GM21526 (cell line): ENCODE measurements around the gene LINS1.

Source experiments
- ATAC-seq: cut with Tn5 transposase; IDR thresholded peaks from one replicate; pipeline ENCODE4 v1.9.1; 2021; ENCODE audit warnings: moderate library complexity; ENCODE audit not compliant: unreplicated experiment, low FRiP score

The LINS1 gene

GRCh38 chr15:100560323-100560722 lies 41.7 kb downstream of the LINS1 start:
- ATAC-seq: no peak

DNA sequence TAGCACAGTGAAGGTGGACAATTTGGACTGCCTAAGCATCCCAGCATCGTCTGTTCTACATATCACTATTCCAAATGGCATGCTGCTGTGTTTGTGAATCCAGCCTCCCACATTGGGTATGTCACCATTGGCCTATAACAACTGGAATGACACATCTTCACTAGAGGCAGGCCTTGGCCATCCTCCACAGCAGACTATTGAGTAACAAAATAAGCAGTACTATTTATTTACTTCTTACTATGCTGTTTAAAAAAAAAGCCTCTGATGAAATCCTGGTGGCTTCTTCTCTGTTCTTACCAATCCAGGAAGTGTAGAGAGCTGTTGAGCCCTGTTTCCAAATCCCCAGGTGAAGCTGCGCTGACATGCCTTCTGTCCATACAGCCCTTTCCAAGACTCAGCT lies 42.7 kb downstream of the LINS1 start:
- ATAC-seq: no peak

DNA sequence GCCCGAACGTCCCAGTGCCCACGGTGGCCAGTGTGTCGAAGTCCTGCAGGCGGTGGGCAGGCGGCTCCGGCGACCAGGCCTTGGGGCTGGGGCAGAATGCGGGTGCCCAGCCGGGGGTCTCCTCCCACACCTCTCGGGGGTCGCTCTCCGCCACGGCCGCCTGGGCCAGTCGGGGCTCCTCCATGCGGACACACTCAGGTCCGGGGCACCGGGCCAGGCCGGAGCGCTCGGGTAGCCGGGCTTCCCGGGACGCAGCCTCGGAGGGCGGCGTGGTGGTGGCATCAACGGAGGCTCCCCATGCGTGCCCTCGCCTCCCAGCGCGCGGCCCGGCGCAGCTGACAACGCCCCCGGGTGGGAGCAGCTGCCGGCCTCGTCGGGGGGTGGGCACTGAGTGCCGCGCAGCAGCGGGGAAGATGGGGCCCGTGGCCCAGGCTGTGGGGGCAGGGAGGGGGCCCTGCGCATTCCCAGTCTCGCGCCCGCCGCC lies 43.2 kb downstream of the LINS1 start:
- no peak for ATAC-seq

DNA sequence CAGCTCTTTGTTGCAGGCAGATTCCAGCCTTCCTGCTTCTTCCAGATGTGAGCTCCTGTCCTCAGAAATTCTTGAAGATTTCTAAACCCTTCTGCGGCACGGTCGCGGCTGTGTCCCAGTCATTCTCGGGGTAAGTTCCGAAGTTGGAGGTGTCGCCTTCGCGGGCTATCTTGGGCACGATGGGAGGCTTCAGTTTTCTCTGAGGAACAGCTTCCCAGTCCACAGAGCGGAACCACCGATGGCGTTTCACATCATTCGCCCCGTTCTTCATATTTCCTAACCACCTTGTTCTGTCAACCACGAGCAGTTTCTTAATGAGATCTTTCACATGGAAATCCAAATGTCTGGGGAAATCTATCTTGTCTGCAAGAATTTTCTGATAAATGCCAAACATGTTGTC lies 48.5 kb downstream of the LINS1 start:
- no peak for ATAC-seq

DNA sequence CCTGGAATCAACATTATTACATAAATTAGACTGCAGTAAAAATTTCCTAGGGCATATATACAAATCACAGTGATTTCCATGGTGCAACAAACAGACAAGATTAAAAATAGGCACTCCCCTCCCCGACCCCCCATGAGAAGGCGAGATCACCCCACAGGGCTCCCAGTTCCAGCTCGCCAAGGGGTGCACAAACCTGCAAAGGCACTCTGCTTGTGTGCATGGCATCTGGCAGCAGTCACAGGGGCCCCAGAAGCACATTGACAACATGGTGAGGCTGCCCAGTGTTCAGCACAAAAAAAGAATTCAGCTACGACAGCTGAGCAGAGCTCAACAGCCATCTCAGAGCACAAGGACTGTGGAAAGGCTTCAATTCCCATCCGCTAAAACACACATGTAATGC lies 54.0 kb downstream of the LINS1 start:
- no peak for ATAC-seq

- ATAC-seq: no peak
These were observed 57.0 kb downstream of the LINS1 start for GRCh38 chr15:100544946-100545345.

DNA sequence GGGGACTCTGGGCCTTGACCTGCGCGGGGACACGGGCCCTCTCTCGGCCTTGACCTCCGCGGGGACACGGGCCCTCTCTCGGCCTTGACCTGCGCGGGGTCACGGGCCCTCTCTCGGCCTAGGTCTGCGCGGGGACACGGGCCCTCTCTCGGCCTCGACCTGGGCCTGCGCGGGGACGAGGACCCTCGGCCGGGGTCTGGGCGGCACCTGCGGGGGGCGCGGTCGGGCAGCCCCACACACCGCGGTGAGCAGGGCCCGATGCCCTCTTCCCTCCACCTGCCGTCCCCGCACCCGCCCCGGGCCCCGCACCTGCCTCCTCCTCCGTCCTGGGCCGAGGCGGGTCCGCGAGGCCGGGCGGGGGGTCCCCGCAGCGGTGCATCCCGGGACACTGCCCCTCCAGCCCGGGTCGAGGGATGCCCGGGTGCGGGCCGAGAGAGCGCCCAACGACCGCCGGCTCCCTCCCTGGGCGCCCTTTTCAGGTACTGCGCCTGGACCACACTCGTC lies 57.6 kb downstream of the LINS1 start:
- no peak for ATAC-seq

GRCh38 chr15:100542290-100542689 lies 59.7 kb downstream of the LINS1 start:
- no peak for ATAC-seq

GRCh38 chr15:100537331-100537730 lies 64.7 kb downstream of the LINS1 start:
- no peak for ATAC-seq

DNA sequence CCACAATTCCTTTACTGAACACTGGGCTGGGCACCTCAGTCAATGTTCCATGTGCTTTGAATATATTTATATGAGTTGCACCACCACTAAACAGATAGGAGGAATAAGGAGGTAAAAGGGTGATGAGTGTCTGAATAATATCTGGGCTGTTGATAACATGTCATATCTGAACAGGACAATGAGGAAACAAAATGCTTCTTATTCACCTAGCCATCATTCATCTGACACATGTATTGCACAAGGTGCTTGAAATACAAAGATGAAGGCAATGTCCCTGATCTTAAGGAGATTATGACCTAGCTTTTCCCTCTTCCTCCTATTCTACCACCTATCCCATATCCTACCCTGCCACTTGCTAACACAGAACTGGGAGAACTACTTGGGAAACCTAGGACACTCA lies 65.3 kb downstream of the LINS1 start:
- no peak for ATAC-seq

- no peak for ATAC-seq
These were observed 68.1 kb downstream of the LINS1 start for GRCh38 chr15:100533886-100534285.

GRCh38 chr15:100531823-100532327 lies 70.1 kb downstream of the LINS1 start:
- no peak for ATAC-seq

DNA sequence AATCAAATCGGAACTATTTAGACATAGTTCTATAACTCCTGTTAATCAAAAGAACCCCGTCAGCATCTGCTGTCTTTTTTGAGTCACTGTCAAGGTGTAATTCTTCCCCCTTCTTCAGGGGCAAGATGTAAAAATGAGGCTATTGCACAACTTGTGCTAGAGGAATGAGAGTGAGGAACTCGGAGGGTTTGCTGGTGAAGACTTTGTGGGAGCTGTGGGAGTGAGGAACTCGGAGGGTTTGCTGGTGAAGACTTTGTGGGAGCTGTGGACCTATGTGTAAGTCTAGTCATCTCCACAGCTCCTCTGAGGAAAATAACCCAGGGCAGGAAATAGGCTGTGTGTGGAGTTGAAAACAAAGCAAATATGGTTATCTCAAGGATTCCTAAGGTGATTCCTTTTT lies 70.8 kb downstream of the LINS1 start:
- ATAC-seq: no peak

DNA sequence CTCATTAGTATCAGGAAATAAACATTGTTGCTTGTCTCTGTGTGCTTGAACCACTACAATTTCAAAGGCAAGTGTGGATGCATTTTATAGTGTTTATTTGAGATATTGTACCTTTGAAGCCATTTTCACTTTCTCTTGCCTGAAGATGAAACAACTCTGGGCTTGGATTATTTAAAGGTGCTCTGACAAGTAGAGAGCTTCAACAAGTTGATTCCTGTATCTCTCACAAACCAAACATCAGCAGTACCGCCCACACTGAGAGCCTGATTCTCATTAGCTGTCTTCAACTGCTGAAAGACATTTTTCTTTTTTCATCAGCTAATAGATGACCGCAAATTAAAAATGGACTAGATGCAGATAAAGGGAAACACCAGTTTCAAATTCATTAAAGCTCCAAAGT lies 72.4 kb downstream of the LINS1 start:
- ATAC-seq: no peak

DNA sequence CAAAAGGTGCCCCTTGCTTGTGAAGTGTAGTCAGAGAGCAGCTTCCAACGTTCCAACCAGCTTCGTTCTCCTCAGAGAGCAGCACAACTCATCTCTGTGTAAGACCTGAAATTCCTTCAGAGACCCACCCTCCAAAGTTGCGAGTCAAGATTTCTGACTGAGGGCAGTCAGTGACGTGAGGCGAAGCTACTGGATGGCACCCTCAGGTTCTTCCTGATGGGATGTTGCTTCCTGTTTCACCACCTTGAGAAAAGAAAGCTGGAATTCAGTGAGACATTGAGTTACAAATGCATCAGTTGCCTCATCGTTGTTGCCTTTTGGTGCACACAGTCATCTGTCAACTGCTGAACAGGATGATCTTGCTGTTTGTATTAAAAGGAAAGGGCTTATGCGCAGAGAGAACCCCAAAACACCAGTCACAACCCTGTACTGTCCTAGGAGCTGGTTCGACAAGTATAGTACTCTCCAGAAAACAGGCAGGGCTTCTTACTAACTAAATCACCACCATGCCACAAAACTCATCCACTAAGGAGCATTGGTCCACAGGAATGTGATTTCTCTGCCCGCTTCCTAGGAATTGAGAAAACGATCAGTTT lies 73.1 kb downstream of the LINS1 start, which contains the start of gene CERS3:
Gene CERS3 (minus strand): TSS at position 118 of the 596 bp plus-strand sequence. CDS start 27,101 bp downstream, outside the sequence.
- no peak for ATAC-seq

DNA sequence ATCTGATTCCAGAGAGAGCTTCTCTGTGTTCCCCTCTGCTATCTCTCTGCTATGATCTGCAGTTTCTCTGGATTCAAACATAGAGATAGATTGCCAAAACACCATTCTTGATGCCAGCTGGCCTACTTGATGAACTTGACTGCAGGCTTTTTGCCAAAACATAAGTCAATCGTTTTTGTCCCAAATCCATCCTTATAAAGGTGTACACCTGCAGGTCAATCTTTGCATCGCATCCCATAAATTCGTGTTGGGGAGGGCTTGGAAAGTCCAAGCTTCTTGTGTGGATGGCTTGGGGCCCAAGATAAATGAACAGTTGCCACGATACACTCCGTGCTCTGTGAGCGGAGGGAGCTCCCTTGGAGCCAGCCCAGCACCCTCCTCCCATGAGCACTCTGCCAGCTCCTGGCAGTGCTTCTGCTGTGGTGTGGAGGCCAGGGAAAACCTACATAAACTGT lies 75.9 kb downstream of the LINS1 start:
- ATAC-seq: no peak

DNA sequence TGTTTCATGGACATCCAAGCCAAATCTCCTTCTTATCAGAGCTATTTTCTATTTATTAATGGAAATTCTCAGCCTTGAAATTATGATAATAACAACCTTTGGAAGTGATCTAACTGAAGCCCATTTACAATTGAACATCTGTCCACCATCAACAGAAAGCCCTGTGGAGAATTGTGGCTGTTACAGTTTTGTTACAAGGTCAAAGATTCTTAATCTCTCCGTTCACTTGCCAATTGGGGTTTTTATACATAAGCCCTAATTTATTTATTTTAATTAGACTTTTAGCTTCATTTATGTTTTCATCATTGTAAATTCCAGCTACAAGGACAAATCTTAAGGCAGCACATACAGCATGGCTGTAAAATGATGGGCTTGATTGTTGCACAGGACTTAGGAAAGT lies 76.5 kb downstream of the LINS1 start:
- no peak for ATAC-seq

DNA sequence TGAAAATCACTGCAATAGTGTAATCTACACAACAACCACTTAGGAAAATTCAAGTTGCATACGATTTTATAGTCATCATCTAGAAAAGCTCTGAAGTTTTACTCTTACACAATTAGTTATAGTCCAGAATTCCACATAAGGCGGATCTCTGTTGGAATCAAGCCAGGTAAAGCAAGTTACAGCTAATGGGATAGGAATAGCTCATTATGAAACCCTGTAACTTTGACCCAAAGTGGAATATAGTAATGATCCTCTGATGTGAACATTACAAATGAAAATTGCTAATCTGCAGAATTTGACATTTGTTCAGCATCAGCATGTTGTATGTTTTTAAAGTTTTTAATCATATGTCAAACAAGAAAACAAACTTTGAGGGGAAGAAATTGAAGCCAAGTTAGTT lies 77.7 kb downstream of the LINS1 start:
- ATAC-seq: no peak

- ATAC-seq: no peak
These were observed 80.1 kb downstream of the LINS1 start for GRCh38 chr15:100521907-100522306.

GRCh38 chr15:100520132-100520921 lies 81.7 kb downstream of the LINS1 start:
- no peak for ATAC-seq

- no peak for ATAC-seq
These were observed 84.1 kb downstream of the LINS1 start for GRCh38 chr15:100517846-100518245.
